NCI-H146 treated with DMSO at 0.1 percent for 48 hours (cell line): Measurements from ENCODE around the gene WHRN.
A peak's percentile ranks its signal among the peaks of the same experiment; 100 is the strongest.

Experiments
- DNase-seq: peaks from one replicate; lab custom pipeline; 2025; ENCODE audit not compliant: unreplicated experiment; lab: John Stamatoyannopoulos, UW

WHRN gene

DNA sequence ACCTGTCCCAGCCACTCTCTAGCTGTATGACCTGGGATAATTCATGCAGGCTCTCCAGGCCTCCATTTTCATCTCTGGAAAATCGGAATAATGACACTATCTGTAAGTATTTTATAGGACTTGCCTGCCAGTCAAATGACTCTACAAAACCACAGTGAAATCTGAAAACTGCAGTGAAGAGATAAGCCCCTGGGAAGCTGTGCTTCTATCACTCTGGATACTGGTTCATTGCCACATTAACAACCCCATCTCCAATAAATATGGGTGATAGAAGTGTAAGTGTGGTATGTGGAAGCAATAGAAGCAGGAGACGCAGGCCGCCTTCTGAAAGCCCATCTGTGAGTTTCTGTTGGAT, 31.8 kb downstream of the WHRN start:
- no peak for DNase-seq

DNA sequence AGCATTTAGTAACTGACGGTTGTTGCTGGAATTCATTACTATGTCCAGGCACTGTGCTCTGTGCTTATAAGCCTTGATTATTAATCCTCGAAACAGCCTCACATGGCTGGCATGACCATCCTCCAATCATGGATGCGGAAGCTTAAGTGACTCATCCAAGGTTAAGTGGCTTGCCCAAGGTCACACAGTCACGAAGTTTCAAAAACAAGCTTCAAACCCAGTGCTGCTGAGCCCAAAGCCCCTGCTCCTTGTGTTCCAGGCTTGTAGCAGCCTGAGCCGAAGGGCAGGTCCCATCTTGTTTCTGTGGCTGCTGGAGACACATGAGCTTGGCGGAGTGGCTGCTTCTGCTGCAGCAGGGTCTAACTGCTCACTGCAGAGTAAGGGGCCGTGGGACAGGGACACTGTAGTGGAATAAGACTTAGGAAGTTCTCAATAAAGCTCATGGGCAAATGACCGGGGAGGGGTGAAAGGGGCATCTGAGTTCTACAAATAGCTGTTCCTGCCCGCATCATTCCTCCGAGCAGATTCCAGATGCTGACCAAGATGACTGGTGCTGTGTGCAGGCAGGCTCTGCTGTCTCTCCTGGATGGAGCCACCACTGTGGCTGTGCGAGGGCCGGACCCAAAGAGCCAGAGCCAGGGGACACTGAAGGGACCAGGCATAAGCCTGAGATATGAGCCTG, 32.4 kb downstream of the WHRN start:
- no peak for DNase-seq

DNA sequence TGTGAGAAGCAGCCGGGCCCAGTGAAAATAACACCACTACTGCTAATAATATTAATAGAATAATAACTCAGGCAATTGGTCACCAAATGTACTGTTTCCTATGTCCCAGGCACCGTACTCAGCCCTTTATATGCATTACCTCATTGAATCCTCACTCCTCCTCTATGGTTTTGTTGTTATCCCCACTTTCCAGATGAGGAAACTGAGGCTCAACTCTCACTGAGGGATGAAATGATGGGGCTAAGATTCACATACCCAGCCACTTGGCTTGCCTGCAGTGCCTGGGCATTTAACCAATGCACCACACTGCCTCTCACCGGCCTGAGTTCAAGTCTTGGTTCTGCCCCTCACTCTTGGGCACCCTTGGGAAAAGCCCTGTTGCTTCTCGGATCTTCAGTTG, 34.1 kb downstream of the WHRN start:
- DNase-seq, result no peak

DNA sequence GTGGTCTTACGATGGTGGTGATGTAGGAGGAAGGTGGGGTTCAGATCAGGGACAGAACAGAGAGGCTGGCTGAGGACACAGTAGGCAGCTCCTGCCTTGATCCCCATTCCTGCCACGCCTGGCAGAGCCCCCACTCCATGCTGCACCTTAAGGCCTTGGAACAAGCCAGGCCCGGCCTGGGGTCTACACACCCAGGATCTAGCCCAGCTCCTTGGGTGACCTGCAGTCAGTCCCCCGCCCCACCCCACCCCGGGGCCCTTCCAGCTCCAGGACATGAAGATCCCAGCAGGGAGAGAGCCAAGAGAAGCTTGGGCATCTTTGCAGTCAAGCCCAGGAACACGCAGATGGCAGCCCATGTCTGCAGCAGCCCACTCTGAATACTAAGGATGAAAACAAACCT, 34.7 kb downstream of the WHRN start:
- DNase-seq, result no peak

DNA sequence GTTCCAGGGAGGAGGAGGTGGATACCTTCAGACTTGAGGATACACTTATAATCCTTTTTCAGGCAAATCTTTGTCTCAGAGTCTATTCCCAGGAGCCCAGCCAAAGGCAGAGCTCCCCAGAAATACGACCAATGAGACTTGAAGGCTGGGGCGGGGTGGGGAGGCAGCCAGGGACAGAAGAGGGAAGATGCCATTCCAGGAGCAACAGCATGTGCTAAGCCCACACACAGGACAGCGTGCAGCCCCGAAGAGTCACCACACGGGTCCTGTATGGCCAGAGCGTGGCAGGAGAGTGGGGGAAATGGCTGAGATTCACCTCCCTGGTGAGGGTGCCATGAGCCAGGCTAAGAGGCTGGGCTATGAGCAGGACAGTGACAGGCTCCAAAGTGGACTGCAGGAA, 35.2 kb downstream of the WHRN start:
- no peak for DNase-seq

DNA sequence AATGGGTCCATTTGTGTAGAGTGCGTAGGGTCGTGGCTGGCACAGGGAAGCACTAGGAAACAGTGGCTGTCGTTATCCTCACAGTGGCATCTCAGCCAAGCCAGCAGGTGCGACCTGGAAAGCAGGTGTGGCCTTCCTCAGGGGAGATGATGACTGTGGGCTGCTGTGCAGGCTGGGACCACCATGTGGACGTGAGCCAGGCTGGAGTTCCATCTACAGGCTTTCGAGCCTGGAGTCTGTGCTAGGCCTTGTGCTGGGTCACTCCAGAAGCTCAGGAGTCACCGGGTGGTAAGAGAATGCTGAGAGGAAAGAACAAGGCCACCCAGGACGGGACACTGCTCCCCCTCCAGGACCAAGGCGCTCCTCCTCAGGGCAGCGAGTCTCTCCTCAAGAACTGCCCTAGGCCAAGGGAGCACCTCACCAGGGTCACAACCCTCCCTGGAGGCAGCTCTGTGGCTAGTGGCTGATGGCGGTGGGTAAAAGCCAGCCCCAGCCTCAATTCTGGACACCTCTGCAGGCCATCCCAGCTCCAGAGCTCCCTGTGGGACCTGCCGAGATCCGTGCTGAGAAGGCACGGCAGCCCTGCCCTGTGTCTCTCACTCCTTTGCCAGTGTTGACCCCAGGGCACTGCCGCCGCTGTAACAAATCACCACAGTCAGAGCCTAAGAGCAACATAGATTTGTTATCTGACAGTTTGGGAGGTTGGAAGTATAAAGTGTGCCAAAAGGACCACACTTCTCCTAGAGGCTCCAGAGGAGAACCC, 36.0 kb downstream of the WHRN start:
- no peak for DNase-seq

DNA sequence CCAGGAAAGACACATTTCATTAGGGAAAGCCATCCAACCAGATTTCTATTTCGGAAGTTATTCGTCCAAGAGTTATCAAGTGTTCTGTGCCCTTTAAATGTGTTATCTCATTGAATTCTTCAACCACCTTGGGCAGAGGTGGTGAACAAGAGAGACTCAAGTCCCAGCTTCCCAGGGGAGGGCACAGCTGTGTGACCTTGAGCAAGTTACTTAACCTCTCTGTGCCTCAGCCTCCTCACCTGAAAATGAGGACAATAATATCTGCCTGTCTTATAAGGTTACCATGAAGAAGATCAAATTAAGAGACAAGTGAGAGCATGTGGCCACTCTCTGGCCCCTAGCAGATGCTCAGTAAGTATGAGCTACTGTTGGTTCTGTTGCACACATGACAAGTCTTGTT, 37.4 kb downstream of the WHRN start:
- no peak for DNase-seq

DNA sequence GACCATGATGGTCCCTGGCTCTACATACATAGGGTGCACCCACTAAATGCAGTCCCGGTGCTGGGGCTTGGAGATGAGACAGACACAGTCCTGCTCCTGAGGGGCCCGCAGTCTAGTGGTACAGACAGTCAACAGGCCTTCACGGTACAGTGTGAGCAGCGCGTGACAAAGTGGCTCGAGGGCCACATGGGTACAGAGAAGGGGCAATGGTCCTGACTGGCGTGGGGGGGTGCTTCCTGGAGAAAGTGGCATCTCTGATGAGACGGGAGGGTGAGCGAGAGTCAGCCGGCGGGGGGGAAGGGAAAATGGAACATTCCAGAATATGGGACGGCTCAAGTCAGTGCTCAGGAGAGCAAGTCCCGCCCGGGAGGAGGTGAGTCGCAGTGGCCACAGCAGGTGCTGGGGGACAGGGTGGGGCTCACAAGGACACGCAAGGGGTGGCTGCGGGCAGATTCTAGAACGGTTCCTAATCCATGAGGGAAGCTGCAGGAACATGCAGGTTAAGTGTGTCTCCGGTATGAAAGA, 38.0 kb downstream of the WHRN start:
- DNase-seq, result no peak

DNA sequence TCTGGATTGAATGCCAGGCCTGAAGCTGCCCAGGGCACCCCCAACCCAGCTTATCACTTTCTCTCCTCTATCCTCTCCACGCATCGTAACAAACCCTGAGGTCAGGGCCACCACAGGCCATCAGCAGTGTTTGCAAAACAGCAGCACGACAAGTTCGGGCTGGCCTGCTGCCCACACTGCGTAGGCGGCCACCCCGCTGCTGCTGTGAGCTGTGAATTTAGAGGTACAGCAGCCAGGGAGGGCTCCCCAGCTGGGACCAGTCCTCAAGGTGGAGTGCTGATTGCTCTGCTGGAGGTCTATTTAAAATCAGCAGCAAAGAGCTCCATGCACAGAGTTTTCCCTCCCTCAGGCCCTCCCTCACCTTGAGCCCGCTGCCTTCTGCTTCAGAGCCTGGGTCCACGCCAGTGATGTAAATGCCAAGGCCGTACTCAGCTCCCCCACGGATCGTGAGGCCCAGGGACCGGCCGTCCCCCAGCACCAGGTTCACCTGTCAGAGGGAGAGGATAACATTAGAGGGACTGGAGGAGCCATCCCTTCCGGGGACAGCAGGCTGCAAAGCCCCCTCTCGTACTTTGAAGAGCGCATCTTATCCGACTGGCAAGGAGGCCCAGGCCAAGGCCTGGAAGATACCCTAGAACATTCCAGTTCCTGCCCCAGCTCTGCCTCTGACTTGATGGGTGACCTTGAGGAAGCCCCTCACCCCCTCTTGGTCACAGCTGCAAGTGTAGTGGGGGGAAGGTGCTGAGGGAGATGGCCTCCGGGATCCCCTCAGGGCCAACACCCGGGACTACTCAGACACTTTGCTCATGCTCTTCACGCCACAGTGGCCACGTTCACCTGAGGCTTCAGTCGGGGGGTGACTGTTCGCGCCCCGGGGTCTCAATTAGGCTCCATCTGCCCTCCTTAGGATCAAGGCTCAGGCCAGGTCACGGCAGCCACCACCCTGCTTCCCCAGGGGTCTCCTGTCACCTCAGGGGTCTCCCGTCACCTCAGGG, 39.1 kb downstream of the WHRN start:
- DNase-seq, result no peak

DNA sequence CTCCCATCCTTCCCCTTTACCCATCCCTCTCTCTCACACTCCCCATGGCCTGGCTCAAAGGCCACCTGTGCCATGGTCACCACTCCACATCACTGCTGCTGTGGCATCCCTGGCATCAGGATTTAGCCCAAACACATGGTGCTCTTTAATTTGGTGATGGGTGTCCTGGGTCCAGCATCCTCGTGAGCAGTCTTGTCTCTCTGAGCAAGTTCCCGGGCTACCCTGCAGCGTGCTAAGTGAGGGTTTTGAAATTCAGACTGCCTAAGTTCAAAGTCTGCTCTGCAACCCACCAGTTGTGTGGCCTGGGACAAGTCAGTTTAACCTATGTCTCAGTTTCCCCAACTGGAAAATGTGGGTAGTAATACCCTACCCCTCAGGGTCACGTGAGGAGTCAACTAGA, 39.9 kb downstream of the WHRN start:
- DNase-seq, result no peak

DNA sequence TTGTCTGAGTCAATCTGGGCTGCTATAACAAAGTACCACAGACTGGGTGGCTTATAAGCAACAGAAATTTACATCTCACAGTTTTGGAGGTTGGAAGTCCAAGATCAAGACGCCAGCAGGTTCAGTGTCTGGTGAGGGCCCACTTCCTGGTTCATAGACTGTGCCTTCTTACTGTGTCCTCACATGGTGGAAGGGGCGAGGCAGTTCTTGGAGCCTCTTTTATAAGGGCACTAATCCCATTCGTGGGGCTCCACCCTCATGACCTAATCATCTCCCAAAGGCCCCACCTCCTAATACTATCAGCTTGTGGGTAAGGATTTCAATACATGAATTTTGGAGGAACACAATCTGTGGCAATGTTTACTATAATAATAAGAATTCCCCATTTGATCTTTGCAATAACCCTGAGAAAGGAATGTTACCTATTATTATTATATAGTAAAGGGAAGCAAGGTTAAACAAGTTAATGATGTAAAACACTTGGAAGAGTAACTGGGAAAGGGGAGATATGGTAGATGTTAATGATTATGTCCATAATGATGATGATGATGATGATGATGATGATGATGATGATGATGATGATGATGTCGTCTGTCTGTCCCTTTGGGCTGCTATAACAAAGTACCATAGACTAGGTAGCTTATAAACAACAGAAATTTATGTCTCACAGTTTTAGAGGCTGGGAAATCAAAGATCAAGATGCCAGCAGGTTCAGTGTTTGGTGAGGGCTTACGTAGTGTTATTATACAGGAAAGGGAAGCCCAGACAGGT, 40.8 kb downstream of the WHRN start:
- no peak for DNase-seq

DNA sequence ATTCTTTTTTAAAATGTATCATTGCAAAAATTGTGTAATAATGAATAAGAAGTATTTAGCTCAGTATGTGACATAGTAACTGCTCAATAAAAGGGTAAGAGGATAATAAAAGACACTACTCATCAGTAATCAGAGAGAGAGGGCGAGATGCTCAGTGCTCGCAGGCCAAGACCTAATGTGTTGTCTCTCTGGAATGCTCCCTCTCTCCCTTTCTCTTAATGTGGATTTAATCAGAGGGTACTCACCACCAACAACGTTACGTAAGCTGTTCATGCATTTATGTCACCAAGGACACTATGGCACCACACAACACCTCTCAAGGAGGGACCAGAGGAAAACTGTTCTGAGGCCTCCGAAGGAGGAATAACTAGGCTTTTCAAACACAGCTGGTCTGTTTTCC, 42.5 kb downstream of the WHRN start:
- DNase-seq, result no peak

DNA sequence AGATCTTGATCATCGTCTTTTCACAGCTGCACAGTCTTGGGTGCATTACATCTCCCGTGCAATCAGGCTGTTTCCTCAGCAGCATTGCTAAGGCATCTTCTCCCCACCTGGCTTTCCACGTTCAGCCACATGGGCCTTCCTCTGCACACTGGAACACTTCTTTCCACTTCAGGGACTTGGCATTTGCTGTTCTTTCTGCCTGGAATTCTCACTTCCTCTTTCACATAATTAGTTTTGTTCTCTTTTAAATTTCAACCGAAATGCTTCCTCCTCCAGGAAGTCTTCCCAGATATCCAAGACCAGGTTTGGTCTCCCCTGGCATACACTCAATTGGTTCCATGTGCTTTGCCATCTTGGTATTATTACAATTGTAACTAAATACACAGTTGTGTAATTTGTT, 43.8 kb downstream of the WHRN start:
- no peak for DNase-seq

DNA sequence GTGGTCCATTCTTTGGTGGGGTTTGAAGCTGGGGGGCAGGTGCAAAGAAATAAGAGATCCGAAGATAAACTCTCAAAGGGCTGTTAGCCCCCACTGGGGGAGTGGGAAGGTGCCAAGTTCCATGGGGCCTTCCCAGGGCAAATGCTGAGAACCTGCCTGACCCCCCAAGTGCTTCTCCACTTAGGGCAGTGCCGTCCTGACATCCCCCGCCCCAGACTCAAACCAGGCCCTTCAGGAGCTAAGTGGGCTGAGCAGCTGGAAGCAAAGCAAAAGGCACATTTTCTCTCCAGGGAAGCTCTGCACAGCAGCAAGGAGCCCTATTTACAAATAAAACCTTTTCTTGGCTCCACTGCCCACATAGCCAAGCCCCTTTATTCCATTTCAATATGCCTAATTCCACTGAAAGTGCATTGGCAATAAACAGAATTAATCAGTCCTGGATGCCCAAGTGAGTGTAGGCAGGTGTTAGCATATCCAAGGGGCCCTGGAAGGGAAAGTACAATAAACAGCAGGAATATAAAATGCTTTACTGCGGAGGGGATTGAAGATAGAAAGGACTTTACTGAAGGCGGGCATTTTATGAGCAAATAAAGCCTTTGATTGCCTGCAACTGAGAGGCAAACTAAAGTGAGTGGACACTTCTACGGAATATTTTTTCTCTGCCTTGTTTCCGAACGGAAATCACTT, 44.6 kb downstream of the WHRN start:
- peak; percentile 11 for DNase-seq

DNA sequence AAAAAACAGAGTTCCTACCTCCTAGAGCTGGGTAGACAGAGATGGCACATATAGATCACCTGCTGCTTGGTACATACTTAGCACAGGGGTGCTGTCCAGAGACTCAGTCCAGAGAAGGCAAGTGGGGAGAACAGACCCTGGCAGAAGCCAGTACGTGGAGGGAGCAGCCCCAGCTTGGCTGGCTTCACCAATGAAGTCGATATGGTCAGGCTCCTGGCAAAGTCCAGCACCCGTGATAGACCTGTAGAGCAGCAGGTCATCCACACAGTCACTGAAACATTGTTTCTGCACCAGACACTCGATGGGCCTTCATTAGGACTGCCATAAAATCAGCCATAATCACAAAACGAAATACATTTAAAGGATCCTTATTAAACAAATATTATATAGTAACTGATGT, 45.8 kb downstream of the WHRN start:
- no peak for DNase-seq

DNA sequence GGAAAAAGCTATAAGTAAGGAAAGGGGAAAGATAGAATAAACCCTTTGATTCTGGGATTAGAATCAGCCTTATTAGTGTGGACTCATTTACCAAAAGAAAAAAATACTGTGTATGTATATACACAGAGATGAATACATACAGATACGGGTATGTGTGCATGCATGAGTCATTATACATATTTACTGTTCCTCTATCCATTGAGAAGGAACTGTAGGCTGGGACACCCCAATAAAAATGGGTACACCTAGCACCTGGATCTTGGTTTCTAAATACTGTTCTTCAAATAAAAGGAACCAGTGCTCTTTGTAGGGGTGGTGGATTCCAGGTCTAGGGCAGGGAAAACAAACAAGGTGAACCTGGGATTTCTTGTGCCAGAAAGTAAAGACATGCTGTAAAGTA, 48.3 kb downstream of the WHRN start:
- DNase-seq, result no peak

DNA sequence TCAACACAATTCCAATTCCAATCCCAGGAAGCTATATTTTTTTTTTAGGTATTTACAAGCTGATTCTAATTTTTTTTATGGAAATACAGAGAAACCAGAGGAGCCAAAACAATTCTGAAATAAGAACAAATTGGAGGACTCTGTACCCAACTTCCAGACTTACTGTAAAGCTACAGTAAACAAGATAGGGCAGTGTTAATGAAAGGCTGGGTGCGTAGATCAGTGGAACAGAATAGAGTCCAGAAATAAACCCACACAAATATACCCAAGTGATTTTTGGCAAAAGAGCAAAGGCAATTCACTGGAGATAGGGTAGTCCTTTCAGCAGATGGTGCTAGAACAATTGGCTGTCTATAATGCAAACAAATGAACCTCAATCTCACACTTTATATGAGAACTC, 50.6 kb downstream of the WHRN start:
- DNase-seq, result no peak

DNA sequence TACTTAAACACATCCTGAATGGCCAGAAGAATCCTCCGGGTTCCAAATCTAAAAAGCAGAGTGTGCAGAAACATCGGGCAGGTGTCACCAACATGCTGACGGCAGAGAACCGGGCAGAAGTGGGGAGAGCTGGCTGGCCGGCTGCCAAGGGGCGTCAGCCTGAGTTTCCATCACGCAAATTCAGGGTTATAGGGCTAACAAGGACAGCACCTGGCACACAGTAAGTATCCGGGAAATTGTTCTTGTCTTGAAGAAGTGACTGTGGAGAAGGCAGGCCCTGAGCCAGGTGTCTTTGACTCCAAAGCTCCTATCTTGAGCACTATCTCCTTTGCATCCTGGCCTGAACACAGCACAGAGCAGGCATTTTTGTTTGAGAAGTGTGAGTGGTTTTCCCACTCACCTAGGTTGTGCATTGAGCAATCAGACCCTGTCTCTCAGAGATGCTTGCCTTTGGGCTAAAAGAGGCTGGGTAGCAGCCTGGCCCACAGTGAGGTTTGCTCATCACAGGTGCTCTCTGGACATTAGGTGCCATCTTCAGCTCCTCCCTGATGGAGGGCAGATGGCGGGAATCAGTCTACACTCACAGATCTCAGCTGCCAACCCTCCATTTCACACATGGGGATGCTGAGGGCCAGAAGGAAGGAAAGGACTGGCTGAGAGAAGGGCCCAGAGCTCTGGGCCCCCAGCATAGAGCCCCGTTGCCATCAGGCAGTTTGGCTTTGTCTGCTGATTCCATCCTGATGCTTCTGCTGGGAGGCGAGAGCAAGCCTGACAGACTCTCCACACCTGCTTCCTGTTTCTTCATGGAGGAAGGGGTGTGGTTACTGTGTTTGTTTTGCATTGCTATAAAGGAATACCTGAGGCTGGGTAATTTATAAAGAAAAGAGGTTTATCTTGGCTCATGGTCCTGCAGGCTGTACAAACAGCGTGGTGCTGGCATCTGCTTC, 52.8 kb downstream of the WHRN start:
- peak; percentile 27 for DNase-seq

DNA sequence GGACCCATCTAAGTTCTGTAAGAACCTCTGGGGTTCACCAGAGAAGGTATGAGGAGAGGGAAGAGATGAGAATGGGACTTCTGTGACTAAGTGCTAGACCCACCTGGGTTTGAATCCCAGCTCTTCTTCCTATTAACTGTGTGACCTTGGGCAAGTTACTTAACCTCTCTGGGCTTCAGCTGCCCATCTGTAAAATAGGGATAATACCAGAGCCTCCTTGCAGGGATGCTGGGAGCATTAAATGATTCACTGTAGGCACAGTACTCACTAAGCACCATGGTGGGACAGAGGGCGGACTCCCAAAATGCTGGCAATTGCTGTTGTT, 53.6 kb downstream of the WHRN start:
- no peak for DNase-seq
